IMR-90 (cell line): ENCODE data around the gene CXCR3. TPM values are rescaled to one million over a fixed set of nuclear protein-coding genes. Genes with fewer than 3 reads are reported as not detected.

Experiments
- ATAC-seq: fragments of 200-7000 bp; cut with Tn5 transposase; 2 replicates; pipeline ENCODE4 v1.9.1; 2020; ENCODE audit warnings: low read depth, mild to moderate bottlenecking, moderate library complexity
- BruUV-seq: library from RNA; stranded (reverse); fragments of 400-500 nt; replicated peaks from 2 replicates; lab custom pipeline; 2021; lab: Mats Ljungman, UMichigan
- CTCF ChIA-PET: fragments of 300-600 bp; formaldehyde crosslinking; extraction: SDS; loops from one replicate; lab custom pipeline; 2021; ENCODE audit warnings: antibody characterized with exemption; lab: Yijun Ruan, JAX
- POLR2A ChIA-PET: fragments of 300-600 bp; sonication (Branson Sonifier 250); formaldehyde crosslinking; loops from one replicate; lab custom pipeline; 2022; ENCODE audit warnings: antibody characterized with exemption; ENCODE audit not compliant: unreplicated experiment; lab: Charles Lee
- DNase-seq: peaks from one replicate; pipeline ENCODE4 v3.0.0; 2013
- H2AFZ ChIP-seq: replicated peaks from 2 replicates; pipeline ENCODE3; 2013; ENCODE audit warnings: low read length, mild to moderate bottlenecking; ENCODE audit not compliant: poor library complexity
- H2AK5ac ChIP-seq: 2 replicates; pipeline ENCODE4 v1.6.1; 2013; ENCODE audit warnings: low read depth, low read length, inconsistent platforms
- H2AK9ac ChIP-seq: replicated peaks from 2 replicates; pipeline ENCODE3; 2013; ENCODE audit warnings: mild to moderate bottlenecking, low read depth, low read length, moderate library complexity; ENCODE audit not compliant: poor library complexity
- H2BK120ac ChIP-seq: 2 replicates; pipeline ENCODE4 v1.6.1; 2013; ENCODE audit warnings: low read depth, low read length, inconsistent platforms
- H2BK15ac ChIP-seq: 3 replicates; pipeline ENCODE4 v1.6.1; 2013; ENCODE audit warnings: low read depth, low read length, inconsistent platforms
- H2BK20ac ChIP-seq: 2 replicates; pipeline ENCODE4 v1.6.1; 2013; ENCODE audit warnings: low read depth, mild to moderate bottlenecking, inconsistent platforms, low read length, moderate library complexity
- H2BK5ac ChIP-seq: 2 replicates; pipeline ENCODE4 v1.6.1; 2013; ENCODE audit warnings: mild to moderate bottlenecking, low read depth, low read length, inconsistent platforms; ENCODE audit not compliant: poor library complexity, severe bottlenecking
- H3K14ac ChIP-seq: replicated peaks from 2 replicates; pipeline ENCODE4 v1.6.1; 2013; ENCODE audit warnings: low read depth, low read length, inconsistent platforms
- H3K18ac ChIP-seq: 2 replicates; pipeline ENCODE4 v1.6.1; 2013; ENCODE audit warnings: low read depth, low read length, control low read depth
- H3K23ac ChIP-seq: 2 replicates; pipeline ENCODE4 v1.6.1; 2013; ENCODE audit warnings: low read depth, low read length, inconsistent platforms
- H3K27ac ChIP-seq: 2 replicates; pipeline ENCODE4 v1.5.1; 2013; ENCODE audit warnings: mild to moderate bottlenecking, control low read depth, low read length; ENCODE audit not compliant: insufficient read depth
- H3K27me3 ChIP-seq: 2 replicates; pipeline ENCODE4 v1.6.1; 2013; ENCODE audit warnings: low read length; ENCODE audit not compliant: control insufficient read depth, insufficient read depth
- H3K36me3 ChIP-seq: 2 replicates; pipeline ENCODE4 v1.6.1; 2013; ENCODE audit warnings: low read length, mixed read lengths; ENCODE audit not compliant: control insufficient read depth, insufficient read depth
- H3K4ac ChIP-seq: 2 replicates; pipeline ENCODE4 v1.6.1; 2013; ENCODE audit warnings: low read depth, low read length, inconsistent platforms
- H3K4me1 ChIP-seq: 2 replicates; pipeline ENCODE4 v1.6.1; 2013; ENCODE audit warnings: low read length, mixed read lengths; ENCODE audit not compliant: control insufficient read depth, insufficient read depth
- H3K4me2 ChIP-seq: 2 replicates; pipeline ENCODE4 v1.6.1; 2013; ENCODE audit warnings: low read depth, mild to moderate bottlenecking, control low read depth, low read length, moderate library complexity
- H3K4me3 ChIP-seq: 2 replicates; pipeline ENCODE4 v1.5.1; 2013; ENCODE audit warnings: low read depth, mild to moderate bottlenecking, control low read depth, low read length, moderate library complexity; ENCODE audit not compliant: insufficient read depth
- H3K56ac ChIP-seq: 2 replicates; pipeline ENCODE4 v1.6.1; 2013; ENCODE audit warnings: low read length, inconsistent platforms; ENCODE audit not compliant: insufficient read depth; ENCODE audit errors: extremely low read depth
- H3K79me1 ChIP-seq, 2 experiments: 2 replicates each; pipeline ENCODE4 v1.6.1; 2013; ENCODE audit warnings: low read length in 2 of 2, inconsistent platforms in 1 of 2, low read depth in 1 of 2
- H3K9ac ChIP-seq: 2 replicates; pipeline ENCODE4 v1.6.1; 2013; ENCODE audit warnings: low read depth, low read length, control low read depth
- H3K9me1 ChIP-seq: 2 replicates; pipeline ENCODE4 v1.6.1; 2013; ENCODE audit warnings: low read length, inconsistent platforms; ENCODE audit not compliant: insufficient read depth
- H3K9me3 ChIP-seq: 2 replicates; pipeline ENCODE4 v1.6.1; 2013; ENCODE audit warnings: low read length; ENCODE audit not compliant: control insufficient read depth, insufficient read depth
- H4K20me1 ChIP-seq: 2 replicates; pipeline ENCODE4 v1.6.1; 2013; ENCODE audit warnings: low read length, inconsistent platforms; ENCODE audit not compliant: insufficient read depth
- H4K5ac ChIP-seq: 2 replicates; pipeline ENCODE4 v1.6.1; 2013; ENCODE audit warnings: mild to moderate bottlenecking, low read depth, low read length, control low read depth
- H4K8ac ChIP-seq, 2 experiments: 2 replicates each; pipeline ENCODE4 v1.6.1; 2013; ENCODE audit warnings: low read depth in 2 of 2, low read length in 2 of 2, control low read depth in 1 of 2, inconsistent platforms in 1 of 2
- H4K91ac ChIP-seq: 2 replicates; pipeline ENCODE4 v1.6.1; 2013; ENCODE audit warnings: low read depth, low read length, inconsistent platforms; ENCODE audit not compliant: insufficient read depth
- BHLHE40 ChIP-seq: fragments of 150-350 bp; IDR thresholded peaks from 2 replicates; pipeline ENCODE4 v1.6.1; 2016; ENCODE audit warnings: mild to moderate bottlenecking, low read depth, low read length
- CEBPB ChIP-seq: IDR thresholded peaks from 2 replicates; pipeline ENCODE4 v1.6.1; 2012; ENCODE audit warnings: low read depth, low read length, improper control_type of control experiment
- CHD1 ChIP-seq: IDR thresholded peaks from 2 replicates; pipeline ENCODE4 v1.6.1; 2012; ENCODE audit warnings: low read depth, low read length, improper control_type of control experiment
- CTCF ChIP-seq: conservative IDR thresholded peaks from 2 replicates; pipeline ENCODE4 v1.5.1; 2012; ENCODE audit warnings: mild to moderate bottlenecking, low read depth, low read length, improper control_type of control experiment
- ELK1 ChIP-seq: fragments of 150-350 bp; IDR thresholded peaks from 2 replicates; pipeline ENCODE4 v1.6.1; 2016; ENCODE audit warnings: low read depth, mild to moderate bottlenecking, low read length, moderate library complexity, borderline replicate concordance
- FOS ChIP-seq: fragments of 150-350 bp; IDR thresholded peaks from 2 replicates; pipeline ENCODE4 v1.6.1; 2016; ENCODE audit warnings: low read depth, low read length
- MAFK ChIP-seq: IDR thresholded peaks from 2 replicates; pipeline ENCODE4 v1.6.1; 2012; ENCODE audit warnings: low read depth, low read length, improper control_type of control experiment
- MAZ ChIP-seq: IDR thresholded peaks from 2 replicates; pipeline ENCODE4 v1.6.1; 2012; ENCODE audit warnings: low read depth, mild to moderate bottlenecking, low read length, improper control_type of control experiment, moderate library complexity, borderline replicate concordance
- MXI1 ChIP-seq: IDR thresholded peaks from 2 replicates; pipeline ENCODE4 v1.6.1; 2012; ENCODE audit warnings: low read depth, mild to moderate bottlenecking, low read length, moderate library complexity, borderline replicate concordance
- NFE2L2 ChIP-seq: fragments of 150-350 bp; IDR thresholded peaks from 2 replicates; pipeline ENCODE4 v1.6.1; 2016; ENCODE audit warnings: low read depth, mild to moderate bottlenecking, low read length
- POLR2A ChIP-seq: IDR thresholded peaks from 2 replicates; pipeline ENCODE4 v1.6.1; 2012; ENCODE audit warnings: mild to moderate bottlenecking, low read depth, low read length
- RAD21 ChIP-seq: IDR thresholded peaks from 2 replicates; pipeline ENCODE4 v1.6.1; 2012; ENCODE audit warnings: low read length, improper control_type of control experiment
- RCOR1 ChIP-seq: IDR thresholded peaks from 2 replicates; pipeline ENCODE4 v1.6.1; 2012; ENCODE audit warnings: mild to moderate bottlenecking, low read length, improper control_type of control experiment; ENCODE audit not compliant: insufficient replicate concordance
- RFX5 ChIP-seq: IDR thresholded peaks from 2 replicates; pipeline ENCODE4 v1.8.0; 2012; ENCODE audit warnings: low read depth, mild to moderate bottlenecking, low read length, moderate library complexity
- SMC3 ChIP-seq: fragments of 150-350 bp; IDR thresholded peaks from 2 replicates; pipeline ENCODE4 v1.6.1; 2016; ENCODE audit warnings: low read depth, mild to moderate bottlenecking, antibody characterized with exemption, low read length, moderate library complexity
- USF2 ChIP-seq: fragments of 150-350 bp; IDR thresholded peaks from 2 replicates; pipeline ENCODE4 v1.6.1; 2017; ENCODE audit warnings: mild to moderate bottlenecking, antibody characterized with exemption, low read length, low read depth
- WGBS, 2 experiments: methylation state at CpG; one replicate each; pipeline versions ENCODE4 v1.1.5 to v1.1.7; 2013; ENCODE audit warnings: missing lambda C conversion rate in 2 of 2; ENCODE audit not compliant: insufficient read length in 1 of 2; ENCODE audit errors: extremely low coverage in 2 of 2; 5-methylcytosine and 5-hydroxymethylcytosine counted together
- dilution Hi-C: fragments of 300-500 bp; cut with HindIII; formaldehyde crosslinking; loops from one replicate; pipeline ENCODE4 v1.14.3; 2018; ENCODE audit warnings: low sequenced_read_pairs; ENCODE audit not compliant: unreplicated experiment
- in situ Hi-C: fragments of 300-500 bp; cut with MboI; formaldehyde crosslinking; loops from 3 replicates; pipeline ENCODE4 v1.14.3; 2019; ENCODE audit warnings: low sequenced_read_pairs, inconsistent platforms, mixed read lengths
- intact Hi-C: fragments of 100-400 bp; cut with micrococcal nuclease; formaldehyde crosslinking; loops from 2 replicates; pipeline ENCODE4 v1.10.0; 2022
- polyA plus RNA-seq, 3 experiments: library from polyadenylated mRNA; depleted of rRNA; stranded (reverse); fragments of >200 nt; gene quantifications; 2 replicates each; pipeline ENCODE4 v1.2.3, GENCODE V29; 2012; ENCODE audit warnings: low replicate concordance in 1 of 3
- total RNA-seq: library from RNA; depleted of rRNA; stranded (reverse); fragments of >200 nt; gene quantifications from 2 replicates; pipeline ENCODE4 v1.2.3, GENCODE V29; 2012

CXCR3 gene
- total and polyA plus RNA-seq, 2 of the 4 experiments (the other 2 are of a cell fraction), result not detected

- H3K4me2 ChIP-seq, result no peak overlapping the region
- H3K36me3 ChIP-seq, result peaks cover 36% of the 10 kb centered on the region
- H2AFZ ChIP-seq, result no peak overlapping the region
- no peak overlapping the region for H2BK15ac ChIP-seq
- no peak overlapping the region for H2BK120ac ChIP-seq
- BruUV-seq, result no TSS peak
- ChIA-PET POLR2A (no interaction called here), CTCF (no interaction called here)
- no peak overlapping the region for H3K4me3 ChIP-seq
- H4K20me1 ChIP-seq, result no peaks in the 10 kb centered on the region
- H3K9me1 ChIP-seq, result no peaks in the 10 kb centered on the region
- no peak overlapping the region for H3K14ac ChIP-seq
- H2AK9ac ChIP-seq, result no peak overlapping the region
- no peak overlapping the region for H3K56ac ChIP-seq
- no peak overlapping the region for H3K27ac ChIP-seq
- H3K4me1 ChIP-seq, result no peaks in the 10 kb centered on the region
- no peak overlapping the region for H3K18ac ChIP-seq
- peaks cover 7% of the 10 kb centered on the region for H3K9me3 ChIP-seq
- no peak overlapping the region for H4K8ac ChIP-seq
- H4K91ac ChIP-seq, result no peak overlapping the region
- H2BK20ac ChIP-seq, result no peak overlapping the region
- H2BK5ac ChIP-seq, result no peak overlapping the region
- H2AK5ac ChIP-seq, result no peak overlapping the region
- no peak overlapping the region for H3K9ac ChIP-seq
- H3K4ac ChIP-seq, result no peak overlapping the region
- no peaks in the 10 kb centered on the region for H3K79me1 ChIP-seq
- WGBS, 2 experiments, result no CpG with 5 or more reads among the region's 3 CpGs
- intact Hi-C loops, result no loop called here
- DNase-seq (no peak), ATAC-seq (no peak)
- no peak overlapping the region for H3K23ac ChIP-seq
- in situ Hi-C loops, result no loop called here
- TF ChIP-seq FOS, result no peak
- TF ChIP-seq MXI1, result no peak
- TF ChIP-seq RAD21, result no peak
- TF ChIP-seq RFX5, result no peak
- no peak for TF ChIP-seq USF2
- no peak for TF ChIP-seq MAFK
- no peak for TF ChIP-seq NFE2L2
- TF ChIP-seq ELK1, result no peak
- no peak for TF ChIP-seq CTCF
- no peak for TF ChIP-seq CHD1
- no peak for TF ChIP-seq BHLHE40
- no peak for TF ChIP-seq SMC3
- no peak for TF ChIP-seq POLR2A
- TF ChIP-seq CEBPB, result no peak
- no peak for TF ChIP-seq MAZ
- no peak for TF ChIP-seq RCOR1
- H3K27me3 ChIP-seq, result peaks cover 4% of the 10 kb centered on the region
- dilution Hi-C loops, result no loop called here
- no peak overlapping the region for H4K5ac ChIP-seq
Measured at GRCh38 chrX:71609095-71609750, 9.1 kb downstream of the CXCR3 start.
